Upper lobe of left lung (tissue), 4 donors: ENCODE measurements around the gene PLEKHF1.

Source experiments
- EP300 ChIP-seq, 4 donors: sonication (generic); formaldehyde crosslinking; IDR thresholded peaks; one replicate each; pipeline ENCODE4 v1.5.1; 2017; ENCODE audit warnings: antibody characterized with exemption in 4 of 4, control low read depth in 2 of 4
- POLR2A ChIP-seq, 4 donors: fragments of 450-650 bp; IDR thresholded peaks; one replicate each; pipeline ENCODE4 v1.5.1; 2016 to 2017; ENCODE audit warnings: antibody characterized with exemption in 4 of 4, mild to moderate bottlenecking in 2 of 4
- POLR2AphosphoS5 ChIP-seq, 2 donors: sonication (generic); formaldehyde crosslinking; IDR thresholded peaks; one replicate each; pipeline ENCODE4 v1.5.1; 2017; ENCODE audit warnings: antibody characterized with exemption in 2 of 2
- TF ChIP-seq, protein P1 (sequence below), 6 experiments: fragments of 450-650 bp in 4 of 6; fragments of 200-600 bp in 2 of 6; sonication (generic) in 2 of 6; IDR thresholded peaks; one replicate each; pipeline ENCODE4 v1.5.1; 2016 to 2019; ENCODE audit warnings: antibody characterized with exemption in 6 of 6

DNA sequence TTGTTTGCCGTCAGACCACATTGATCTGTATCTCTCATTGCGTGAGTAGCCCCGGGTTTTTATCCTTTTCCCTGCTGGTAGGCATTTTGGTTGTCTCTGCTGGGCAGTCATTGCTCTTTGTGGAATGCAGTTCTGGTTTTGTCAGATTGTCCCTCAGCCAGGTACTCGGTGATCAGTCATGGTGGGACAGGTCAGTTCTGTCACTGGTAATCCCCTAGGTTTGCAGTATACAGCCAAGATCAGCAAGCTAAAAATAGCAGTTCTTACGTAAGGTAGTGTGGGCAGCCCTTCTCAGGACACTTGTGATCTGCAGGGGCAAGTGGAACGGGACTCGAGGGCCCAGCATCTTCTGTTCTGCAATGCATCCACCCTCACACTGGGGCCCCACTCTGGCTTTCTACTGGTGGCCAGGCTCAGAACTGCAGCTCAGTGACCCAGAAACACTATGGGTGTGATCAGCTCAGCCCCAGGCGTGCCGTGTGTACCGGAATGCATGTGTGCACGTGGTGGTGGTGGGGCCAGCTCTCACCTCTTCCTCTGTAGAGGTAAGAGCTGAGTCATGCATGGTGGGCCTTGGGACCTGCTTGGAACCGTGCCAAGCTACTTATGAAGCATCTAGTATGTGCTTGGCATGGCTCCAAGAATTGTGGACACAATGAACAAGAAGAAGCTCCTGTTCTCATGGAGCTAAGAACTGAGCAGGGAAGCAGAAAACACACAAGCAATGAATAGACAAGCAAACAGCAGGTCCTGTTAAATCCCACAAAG, 6.3 kb downstream of the PLEKHF1 start:
- TF ChIP-seq POLR2A (IDR thresholded peaks at IDR 0.05) (no peak), EP300 (IDR thresholded peaks at IDR 0.05) (no peak), POLR2AphosphoS5 (IDR thresholded peaks at IDR 0.05) (no peak)
- TF ChIP-seq, protein P1, sequence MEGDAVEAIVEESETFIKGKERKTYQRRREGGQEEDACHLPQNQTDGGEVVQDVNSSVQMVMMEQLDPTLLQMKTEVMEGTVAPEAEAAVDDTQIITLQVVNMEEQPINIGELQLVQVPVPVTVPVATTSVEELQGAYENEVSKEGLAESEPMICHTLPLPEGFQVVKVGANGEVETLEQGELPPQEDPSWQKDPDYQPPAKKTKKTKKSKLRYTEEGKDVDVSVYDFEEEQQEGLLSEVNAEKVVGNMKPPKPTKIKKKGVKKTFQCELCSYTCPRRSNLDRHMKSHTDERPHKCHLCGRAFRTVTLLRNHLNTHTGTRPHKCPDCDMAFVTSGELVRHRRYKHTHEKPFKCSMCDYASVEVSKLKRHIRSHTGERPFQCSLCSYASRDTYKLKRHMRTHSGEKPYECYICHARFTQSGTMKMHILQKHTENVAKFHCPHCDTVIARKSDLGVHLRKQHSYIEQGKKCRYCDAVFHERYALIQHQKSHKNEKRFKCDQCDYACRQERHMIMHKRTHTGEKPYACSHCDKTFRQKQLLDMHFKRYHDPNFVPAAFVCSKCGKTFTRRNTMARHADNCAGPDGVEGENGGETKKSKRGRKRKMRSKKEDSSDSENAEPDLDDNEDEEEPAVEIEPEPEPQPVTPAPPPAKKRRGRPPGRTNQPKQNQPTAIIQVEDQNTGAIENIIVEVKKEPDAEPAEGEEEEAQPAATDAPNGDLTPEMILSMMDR (IDR thresholded peaks at IDR 0.05): peak in 5 of 6 experiments; percentile 30 to 64 (median 52)
